Measurements from ENCODE around the gene PDZK1.
"Not testable (repeated sequence)": the region's sequence is repeated elsewhere in the genome, so short reads cannot be mapped to it uniquely, and the experiment has no call there.

PDZK1 gene

GRCh38 chr1:145656245-145656943 is 50.8 kb downstream of the PDZK1 start:
- not testable (repeated sequence) for DNase-seq

GRCh38 chr1:145643990-145644389 is 63.2 kb downstream of the PDZK1 start:
- not testable (repeated sequence) for DNase-seq

GRCh38 chr1:145641886-145642285 is 65.3 kb downstream of the PDZK1 start:
- not testable (repeated sequence) for DNase-seq

DNA sequence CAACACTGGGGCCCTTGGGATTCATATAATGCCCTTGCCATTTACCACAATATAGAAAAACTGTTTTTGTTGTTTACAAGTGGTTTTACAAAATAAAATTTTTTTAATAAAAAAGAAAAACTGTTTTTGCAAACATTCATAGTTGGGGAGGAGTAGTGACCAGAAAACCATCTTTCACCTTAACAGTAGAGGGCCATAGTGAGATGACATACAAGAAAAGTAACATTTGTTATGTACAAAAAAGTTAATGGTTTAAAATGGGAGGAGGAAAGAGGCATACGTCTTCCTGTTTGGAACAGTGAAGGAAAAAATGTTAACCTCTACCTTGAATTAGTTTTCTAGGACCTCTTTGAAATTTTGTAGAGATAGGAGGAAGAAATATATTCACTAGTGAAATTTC is 70.9 kb downstream of the PDZK1 start:
- not testable (repeated sequence) for DNase-seq

- DNase-seq: not testable (repeated sequence)
Measured at GRCh38 chr1:145622177-145622576, 85.0 kb downstream of the PDZK1 start.
